H9 (cell line): ENCODE data around the gene DNAJC17. TPM values are rescaled to one million over a fixed set of nuclear protein-coding genes. Genes with fewer than 3 reads are reported as not detected.

ENCODE experiments used
- DNase-seq: peaks from one replicate; pipeline ENCODE4 v3.0.0-alpha.2; 2017
- H2AFZ ChIP-seq: one replicate; pipeline ENCODE4 v1.6.1; 2013; ENCODE audit warnings: mild to moderate bottlenecking, low read length, control low read depth, moderate library complexity
- H2AK5ac ChIP-seq: 2 replicates; pipeline ENCODE4 v1.6.1; 2013; ENCODE audit warnings: low read length, control low read depth, mixed read lengths; ENCODE audit not compliant: insufficient read length
- H2BK120ac ChIP-seq: one replicate; pipeline ENCODE4 v1.6.1; 2013; ENCODE audit warnings: low read depth, mild to moderate bottlenecking, low read length, control low read depth, inconsistent platforms; ENCODE audit not compliant: poor library complexity, severe bottlenecking
- H2BK12ac ChIP-seq: 2 replicates; pipeline ENCODE4 v1.6.1; 2013; ENCODE audit warnings: low read length, control low read depth, mixed read lengths, low read depth; ENCODE audit not compliant: insufficient read length
- H2BK15ac ChIP-seq: 2 replicates; pipeline ENCODE4 v1.6.1; 2013; ENCODE audit warnings: low read depth, low read length, control low read depth
- H2BK20ac ChIP-seq: one replicate; pipeline ENCODE4 v1.6.1; 2013; ENCODE audit warnings: low read depth, mild to moderate bottlenecking, low read length, control low read depth, inconsistent platforms; ENCODE audit not compliant: poor library complexity, severe bottlenecking
- H2BK5ac ChIP-seq: 2 replicates; pipeline ENCODE4 v1.6.1; 2013; ENCODE audit warnings: low read length, control low read depth, mixed read lengths; ENCODE audit not compliant: insufficient read length
- H3K14ac ChIP-seq: 2 replicates; pipeline ENCODE4 v1.6.1; 2013; ENCODE audit warnings: low read length, control low read depth; ENCODE audit not compliant: insufficient read depth
- H3K18ac ChIP-seq: 2 replicates; pipeline ENCODE4 v1.6.1; 2013; ENCODE audit warnings: low read depth, mild to moderate bottlenecking, mixed read lengths, low read length, control low read depth; ENCODE audit not compliant: insufficient read length
- H3K23ac ChIP-seq: 2 replicates; pipeline ENCODE4 v1.6.1; 2013; ENCODE audit warnings: low read length, control low read depth, mixed read lengths, low read depth; ENCODE audit not compliant: insufficient read length
- H3K23me2 ChIP-seq: 2 replicates; pipeline ENCODE4 v1.6.1; 2013; ENCODE audit warnings: low read depth, mild to moderate bottlenecking, mixed read lengths, low read length, control low read depth; ENCODE audit not compliant: insufficient read length, poor library complexity, severe bottlenecking
- H3K27ac ChIP-seq: 2 replicates; pipeline ENCODE4 v1.5.1; 2013; ENCODE audit warnings: low read length, control low read depth, mixed read lengths, low read depth; ENCODE audit not compliant: insufficient read length
- H3K27me3 ChIP-seq: 2 replicates; pipeline ENCODE4 v1.6.1; 2013; ENCODE audit warnings: low read length, control low read depth, inconsistent platforms; ENCODE audit not compliant: insufficient read depth
- H3K4ac ChIP-seq: 2 replicates; pipeline ENCODE4 v1.6.1; 2013; ENCODE audit warnings: low read depth, mild to moderate bottlenecking, control low read depth, inconsistent platforms, low read length, moderate library complexity
- H3K4me1 ChIP-seq: 2 replicates; pipeline ENCODE4 v1.6.1; 2013; ENCODE audit warnings: low read length, control low read depth, inconsistent platforms; ENCODE audit not compliant: insufficient read depth
- H3K4me2 ChIP-seq: 2 replicates; pipeline ENCODE4 v1.6.1; 2013; ENCODE audit warnings: low read length, control low read depth, mixed read lengths; ENCODE audit not compliant: insufficient read length, insufficient read depth
- H3K56ac ChIP-seq: 2 replicates; pipeline ENCODE4 v1.6.1; 2013; ENCODE audit warnings: low read depth, mild to moderate bottlenecking, mixed read lengths, low read length, control low read depth; ENCODE audit not compliant: insufficient read length
- H3K79me1 ChIP-seq: 2 replicates; pipeline ENCODE4 v1.6.1; 2013; ENCODE audit warnings: low read depth, mild to moderate bottlenecking, moderate library complexity, low read length, control low read depth, inconsistent platforms; ENCODE audit not compliant: insufficient read depth, poor library complexity, severe bottlenecking
- H3K79me2 ChIP-seq: 2 replicates; pipeline ENCODE4 v1.6.1; 2013; ENCODE audit warnings: low read length, control low read depth, inconsistent platforms; ENCODE audit not compliant: insufficient read depth
- H3K9ac ChIP-seq: 2 replicates; pipeline ENCODE4 v1.6.1; 2013; ENCODE audit warnings: low read length, control low read depth, mixed read lengths; ENCODE audit not compliant: insufficient read length; ENCODE audit errors: extremely low read depth
- H3K9me3 ChIP-seq: one replicate; pipeline ENCODE4 v1.6.1; 2013; ENCODE audit warnings: low read depth, low read length, inconsistent platforms; ENCODE audit not compliant: control insufficient read depth
- H3T11ph ChIP-seq: one replicate; pipeline ENCODE4 v1.6.1; 2013; ENCODE audit warnings: mild to moderate bottlenecking, low read length, control low read depth, inconsistent platforms
- H4K20me1 ChIP-seq: one replicate; pipeline ENCODE4 v1.6.1; 2013; ENCODE audit not compliant: control insufficient read depth, insufficient read length, insufficient read depth
- H4K5ac ChIP-seq: 2 replicates; pipeline ENCODE4 v1.6.1; 2013; ENCODE audit warnings: low read depth, mild to moderate bottlenecking, mixed read lengths, low read length, control low read depth; ENCODE audit not compliant: insufficient read length
- H4K8ac ChIP-seq: replicated peaks from 2 replicates; pipeline ENCODE4 v1.6.1; 2013; ENCODE audit warnings: low read length, control low read depth, mixed read lengths, low read depth; ENCODE audit not compliant: insufficient read length
- H4K91ac ChIP-seq: 2 replicates; pipeline ENCODE4 v1.6.1; 2013; ENCODE audit warnings: low read depth, mild to moderate bottlenecking, moderate library complexity, mixed read lengths, low read length, control low read depth; ENCODE audit not compliant: insufficient read length
- H3K27ac Mint-ChIP-seq, 3 experiments: 2 replicates in 2 of 3; 3 replicates in 1 of 3; pipeline ENCODE4 v1.8.0; 2020 to 2021; ENCODE audit warnings: mixed read lengths in 3 of 3, mild to moderate bottlenecking in 1 of 3, moderate library complexity in 1 of 3
- H3K27me3 Mint-ChIP-seq: 2 replicates; pipeline ENCODE4 v1.8.0; 2021; ENCODE audit warnings: low read depth, mild to moderate bottlenecking, moderate library complexity, mixed read lengths
- H3K36me3 Mint-ChIP-seq, 3 experiments: 2 replicates in 2 of 3; 3 replicates in 1 of 3; pipeline ENCODE4 v1.8.0; 2020 to 2021; ENCODE audit warnings: low read depth in 3 of 3, mixed read lengths in 3 of 3; ENCODE audit not compliant: insufficient read depth in 1 of 3
- H3K4me1 Mint-ChIP-seq, 2 experiments: 2 replicates each; pipeline ENCODE4 v1.8.0; 2020; ENCODE audit warnings: mixed read lengths in 2 of 2
- H3K4me3 Mint-ChIP-seq, 2 experiments: 2 replicates in 1 of 2; 3 replicates in 1 of 2; pipeline ENCODE4 v1.8.0; 2020 to 2021; ENCODE audit warnings: mild to moderate bottlenecking in 2 of 2, mixed read lengths in 2 of 2, moderate library complexity in 1 of 2
- H3K9me3 Mint-ChIP-seq, 2 experiments: 2 replicates in 1 of 2; 3 replicates in 1 of 2; pipeline ENCODE4 v1.8.0; 2020; ENCODE audit warnings: mild to moderate bottlenecking in 2 of 2, mixed read lengths in 2 of 2, moderate library complexity in 1 of 2
- WGBS: extraction: QIAGEN DNeasy Blood & Tissue Kit; methylation state at CpG from one replicate; pipeline ENCODE4 v1.1.7; 2013; ENCODE audit warnings: missing lambda C conversion rate, low lambda C conversion rate, mixed read lengths; ENCODE audit not compliant: insufficient read length; ENCODE audit errors: extremely low coverage; 5-methylcytosine and 5-hydroxymethylcytosine counted together
- total RNA-seq: library from RNA; stranded (reverse); gene quantifications from 2 replicates; pipeline ENCODE4 v1.2.1, GENCODE V29; 2021
- TF ChIP-seq, protein P1 (sequence below): fragments of 200-600 bp; sonication (generic); conservative IDR thresholded peaks from 3 replicates; pipeline ENCODE4 v1.8.0; 2021; ENCODE audit warnings: antibody characterized with exemption, mild to moderate bottlenecking

The DNAJC17 gene
- total RNA-seq, 1 experiment from 2014 or later, result 38.3 TPM

DNA sequence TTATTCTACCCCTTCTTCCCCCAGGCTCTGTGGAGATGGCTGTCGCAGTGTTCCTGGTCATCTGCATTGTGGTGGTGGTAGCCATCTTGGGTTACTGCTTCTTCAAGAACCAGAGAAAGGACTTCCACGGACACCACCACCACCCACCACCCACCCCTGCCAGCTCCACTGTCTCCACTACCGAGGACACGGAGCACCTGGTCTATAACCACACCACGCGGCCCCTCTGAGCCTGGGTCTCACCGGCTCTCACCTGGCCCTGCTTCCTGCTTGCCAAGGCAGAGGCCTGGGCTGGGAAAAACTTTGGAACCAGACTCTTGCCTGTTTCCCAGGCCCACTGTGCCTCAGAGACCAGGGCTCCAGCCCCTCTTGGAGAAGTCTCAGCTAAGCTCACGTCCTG, 49.5 kb upstream of the DNAJC17 start:
- no peak overlapping the region for H2BK15ac ChIP-seq
- no peak overlapping the region for H3K14ac ChIP-seq
- no peak overlapping the region for H2BK120ac ChIP-seq
- no peak overlapping the region for H2BK5ac ChIP-seq
- no peak overlapping the region for H3K18ac ChIP-seq
- no peaks in the 10 kb centered on the region for H3K79me2 ChIP-seq
- no peak overlapping the region for H3K9ac ChIP-seq
- H3K27ac Mint-ChIP-seq, result no peak overlapping the region
- H2AFZ ChIP-seq, result no peak overlapping the region
- no peak overlapping the region for H3K56ac ChIP-seq
- TF ChIP-seq, protein P1, sequence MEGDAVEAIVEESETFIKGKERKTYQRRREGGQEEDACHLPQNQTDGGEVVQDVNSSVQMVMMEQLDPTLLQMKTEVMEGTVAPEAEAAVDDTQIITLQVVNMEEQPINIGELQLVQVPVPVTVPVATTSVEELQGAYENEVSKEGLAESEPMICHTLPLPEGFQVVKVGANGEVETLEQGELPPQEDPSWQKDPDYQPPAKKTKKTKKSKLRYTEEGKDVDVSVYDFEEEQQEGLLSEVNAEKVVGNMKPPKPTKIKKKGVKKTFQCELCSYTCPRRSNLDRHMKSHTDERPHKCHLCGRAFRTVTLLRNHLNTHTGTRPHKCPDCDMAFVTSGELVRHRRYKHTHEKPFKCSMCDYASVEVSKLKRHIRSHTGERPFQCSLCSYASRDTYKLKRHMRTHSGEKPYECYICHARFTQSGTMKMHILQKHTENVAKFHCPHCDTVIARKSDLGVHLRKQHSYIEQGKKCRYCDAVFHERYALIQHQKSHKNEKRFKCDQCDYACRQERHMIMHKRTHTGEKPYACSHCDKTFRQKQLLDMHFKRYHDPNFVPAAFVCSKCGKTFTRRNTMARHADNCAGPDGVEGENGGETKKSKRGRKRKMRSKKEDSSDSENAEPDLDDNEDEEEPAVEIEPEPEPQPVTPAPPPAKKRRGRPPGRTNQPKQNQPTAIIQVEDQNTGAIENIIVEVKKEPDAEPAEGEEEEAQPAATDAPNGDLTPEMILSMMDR, result no peak
- H3K4me2 ChIP-seq, result no peak overlapping the region
- no peak overlapping the region for H2AK5ac ChIP-seq
- no peak overlapping the region for H4K91ac ChIP-seq
- no CpG with 5 or more reads among the region's 8 CpGs for WGBS
- H3K4me3 Mint-ChIP-seq, result no peak overlapping the region
- no peak for DNase-seq
- H3K79me1 ChIP-seq, result no peaks in the 10 kb centered on the region
- H3K9me3 ChIP-seq, result no peaks in the 10 kb centered on the region
- no peak overlapping the region for H3K23ac ChIP-seq
- H3K4me1 Mint-ChIP-seq, result peaks cover 20 to 22% of the 10 kb centered on the region in 2 experiments
- no peaks in the 10 kb centered on the region for H3K9me3 Mint-ChIP-seq
- H3K4ac ChIP-seq, result no peak overlapping the region
- H3T11ph ChIP-seq, result no peak overlapping the region
- no peak overlapping the region for H4K8ac ChIP-seq
- H4K5ac ChIP-seq, result no peak overlapping the region
- H4K20me1 ChIP-seq, result no peaks in the 10 kb centered on the region
- H3K23me2 ChIP-seq, result no peaks in the 10 kb centered on the region
- H3K36me3 Mint-ChIP-seq, result peaks cover 15 to 59% (median 54%) of the 10 kb centered on the region in 3 experiments; a peak in 6 of 7 replicates
- H3K4me1 ChIP-seq, result no peaks in the 10 kb centered on the region
- H2BK20ac ChIP-seq, result no peak overlapping the region
- H2BK12ac ChIP-seq, result no peak overlapping the region
- H3K27ac ChIP-seq, result no peak overlapping the region
- H3K27me3 ChIP-seq, result no peaks in the 10 kb centered on the region
- no peaks in the 10 kb centered on the region; the same call in 1 of the 2 replicates for H3K27me3 Mint-ChIP-seq
